Thyroid gland (tissue), 4 donors: ENCODE results near the gene KIAA1210. TPM values are rescaled to one million over a fixed set of nuclear protein-coding genes. Genes with fewer than 3 reads are reported as not detected.

Experiments
- DNase-seq, 2 donors: peaks; one replicate each; pipeline ENCODE4 v3.0.0-alpha.2; 2019
- H3K27ac ChIP-seq, 3 donors: fragments of 200-600 bp; sonication (generic); 1 replicate in 2 of 3; 2 replicates in 1 of 3; pipeline ENCODE4 v1.5.1; 2016 to 2019; ENCODE audit warnings: mild to moderate bottlenecking in 1 of 3, moderate library complexity in 1 of 3
- H3K27me3 ChIP-seq: fragments of 200-600 bp; sonication (generic); one replicate; pipeline ENCODE4 v1.5.1; 2019
- H3K36me3 ChIP-seq, 2 donors: fragments of 200-600 bp; sonication (generic); one replicate each; pipeline ENCODE4 v1.5.1; 2016 to 2019
- H3K4me1 ChIP-seq, 2 donors: fragments of 200-600 bp; sonication (generic); one replicate each; pipeline ENCODE4 v1.5.1; 2017 to 2019
- H3K4me3 ChIP-seq, 3 donors: fragments of 200-600 bp; sonication (generic); replicated peaks in 1 of 3; 1 replicate in 2 of 3; 2 replicates in 1 of 3; pipeline ENCODE4 v1.5.1; 2016; ENCODE audit warnings: mild to moderate bottlenecking in 1 of 3
- H3K9me3 ChIP-seq: fragments of 200-600 bp; sonication (generic); one replicate; pipeline ENCODE4 v1.5.1; 2017
- POLR2A ChIP-seq, 2 donors: fragments of 450-650 bp; IDR thresholded peaks; one replicate each; pipeline ENCODE4 v1.6.1; 2017; ENCODE audit warnings: antibody characterized with exemption in 2 of 2, mild to moderate bottlenecking in 2 of 2, moderate library complexity in 1 of 2
- WGBS, 2 donors: methylation state at CpG; one replicate each; pipeline ENCODE4 v1.1.5; 2017; 5-methylcytosine and 5-hydroxymethylcytosine counted together
- intact Hi-C: fragments of 100-400 bp; cut with DNase I; formaldehyde crosslinking; loops from one replicate; pipeline ENCODE4 v1.15.1; 2023
- total RNA-seq, 4 donors: library from RNA; depleted of rRNA; stranded (reverse); fragments of >200 nt; gene quantifications; one replicate each; pipeline ENCODE4 v1.2.3, GENCODE V29; 2016
- TF ChIP-seq, protein P1 (sequence below), 6 experiments: fragments of 200-600 bp in 3 of 6; fragments of 450-650 bp in 3 of 6; sonication (generic) in 3 of 6; IDR thresholded peaks; one replicate each; pipeline ENCODE4 v1.5.1; 2016 to 2019; ENCODE audit warnings: antibody characterized with exemption in 6 of 6, mild to moderate bottlenecking in 2 of 6, inconsistent platforms in 1 of 6, moderate library complexity in 1 of 6

Gene KIAA1210
- total RNA-seq, result under 1 TPM in 3 of 4 donors, not detected in 1; 0.08 to 0.94 (median 0.33) TPM

DNA sequence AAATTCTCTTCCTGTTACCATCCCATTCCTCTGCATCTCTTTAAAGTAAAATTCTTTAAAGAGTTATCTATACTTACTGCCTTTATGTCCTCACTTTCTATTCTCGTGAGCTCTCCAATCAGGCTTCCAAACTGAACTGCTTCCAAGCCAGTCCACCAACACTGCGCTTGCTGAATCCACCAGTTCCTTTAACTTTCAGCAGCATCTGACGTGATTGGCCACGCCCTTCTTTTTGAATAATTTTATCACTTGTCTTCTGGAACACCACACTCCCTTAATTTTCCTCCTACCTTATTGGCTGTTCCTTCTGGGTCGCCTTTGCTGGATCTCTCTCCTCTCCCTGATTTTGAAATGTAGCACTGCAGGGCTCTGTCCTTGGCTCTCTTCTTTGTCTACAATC, at the start of gene KIAA1210:
Gene KIAA1210, minus strand, starts transcription at position 163 of the 400 bp plus-strand sequence. CDS start 4,170 bp downstream, outside the sequence.
- Histone ChIP-seq H3K36me3 (no peaks in the 10 kb centered on the region), H3K27me3 (no peaks in the 10 kb centered on the region), H3K4me1 (no peaks in the 10 kb centered on the region), H3K4me3 (no peak within 1 kb of the TSS), H3K9me3 (no peaks in the 10 kb centered on the region), H3K27ac (no peak within 1 kb of the TSS)
- TF ChIP-seq, protein P1, sequence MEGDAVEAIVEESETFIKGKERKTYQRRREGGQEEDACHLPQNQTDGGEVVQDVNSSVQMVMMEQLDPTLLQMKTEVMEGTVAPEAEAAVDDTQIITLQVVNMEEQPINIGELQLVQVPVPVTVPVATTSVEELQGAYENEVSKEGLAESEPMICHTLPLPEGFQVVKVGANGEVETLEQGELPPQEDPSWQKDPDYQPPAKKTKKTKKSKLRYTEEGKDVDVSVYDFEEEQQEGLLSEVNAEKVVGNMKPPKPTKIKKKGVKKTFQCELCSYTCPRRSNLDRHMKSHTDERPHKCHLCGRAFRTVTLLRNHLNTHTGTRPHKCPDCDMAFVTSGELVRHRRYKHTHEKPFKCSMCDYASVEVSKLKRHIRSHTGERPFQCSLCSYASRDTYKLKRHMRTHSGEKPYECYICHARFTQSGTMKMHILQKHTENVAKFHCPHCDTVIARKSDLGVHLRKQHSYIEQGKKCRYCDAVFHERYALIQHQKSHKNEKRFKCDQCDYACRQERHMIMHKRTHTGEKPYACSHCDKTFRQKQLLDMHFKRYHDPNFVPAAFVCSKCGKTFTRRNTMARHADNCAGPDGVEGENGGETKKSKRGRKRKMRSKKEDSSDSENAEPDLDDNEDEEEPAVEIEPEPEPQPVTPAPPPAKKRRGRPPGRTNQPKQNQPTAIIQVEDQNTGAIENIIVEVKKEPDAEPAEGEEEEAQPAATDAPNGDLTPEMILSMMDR (IDR thresholded peaks at IDR 0.05), result no peak
- TF ChIP-seq POLR2A (IDR thresholded peaks at IDR 0.05), result no peak
- intact Hi-C loops, result no loop called here
- DNase-seq, result no peak
- WGBS, 2 donors, result 81 to 83% methylated on average over 5 of the region's 5 CpGs

DNA sequence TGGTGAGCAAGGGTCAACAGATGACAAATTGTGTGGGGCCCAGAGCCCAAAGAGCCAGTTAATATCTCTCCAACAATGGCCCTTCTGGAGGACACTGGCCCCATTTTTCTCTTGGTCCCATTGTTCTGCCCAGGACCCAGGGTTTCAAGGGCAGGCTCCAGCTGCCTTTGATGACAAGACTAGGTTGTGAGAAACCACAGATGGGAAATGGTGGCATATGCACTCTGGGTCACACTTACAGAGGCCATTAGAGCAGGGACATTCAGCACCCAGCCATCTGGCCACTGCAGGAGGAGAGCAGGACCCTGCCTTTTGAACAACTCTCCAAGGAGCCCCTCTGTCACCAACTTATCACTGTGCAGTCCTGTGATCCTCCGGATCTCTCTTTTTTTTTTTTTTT, 49.7 kb upstream of the KIAA1210 start:
- no peaks in the 10 kb centered on the region for H3K4me1 ChIP-seq
- no peaks in the 10 kb centered on the region for H3K27me3 ChIP-seq
- DNase-seq, result no peak
- WGBS, 2 donors, result 75 to 94% methylated on average over 1 of the region's 1 CpG
- no peak overlapping the region for H3K27ac ChIP-seq
- H3K36me3 ChIP-seq, result no peaks in the 10 kb centered on the region
- H3K4me3 ChIP-seq, result no peak overlapping the region
- TF ChIP-seq, protein P1 (IDR thresholded peaks at IDR 0.05), result no peak
- no peak for TF ChIP-seq POLR2A (IDR thresholded peaks at IDR 0.05)
- H3K9me3 ChIP-seq, result no peaks in the 10 kb centered on the region
- intact Hi-C loops, result no loop called here

DNA sequence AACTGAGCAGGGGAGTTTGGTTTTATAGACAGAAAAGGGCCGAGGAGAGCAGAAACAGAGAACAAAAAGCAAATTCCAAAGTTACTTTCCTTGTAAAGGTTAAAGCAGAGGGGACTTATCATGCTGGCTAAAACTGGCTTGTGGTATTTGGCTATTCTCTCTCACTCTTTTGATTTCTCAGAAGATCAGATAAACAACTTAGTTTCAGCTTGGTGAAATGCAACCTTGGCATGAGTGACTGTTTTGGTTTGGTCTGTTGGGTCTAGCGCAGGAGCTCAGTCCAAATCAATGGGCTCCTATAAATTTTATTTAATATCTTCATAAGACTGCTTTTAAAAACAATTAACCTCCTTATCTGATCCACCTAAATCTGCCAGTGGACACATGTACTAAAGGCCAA, 47.3 kb upstream of the KIAA1210 start:
- no peak overlapping the region for H3K4me3 ChIP-seq
- intact Hi-C loops, result no loop called here
- no peak overlapping the region for H3K27ac ChIP-seq
- 39 to 62% methylated on average over 2 of the region's 2 CpGs for WGBS, 2 donors
- no peaks in the 10 kb centered on the region for H3K27me3 ChIP-seq
- DNase-seq, result no peak
- TF ChIP-seq, protein P1 (IDR thresholded peaks at IDR 0.05), result no peak
- no peak for TF ChIP-seq POLR2A (IDR thresholded peaks at IDR 0.05)
- no peaks in the 10 kb centered on the region for H3K4me1 ChIP-seq
- H3K36me3 ChIP-seq, result no peaks in the 10 kb centered on the region
- no peaks in the 10 kb centered on the region for H3K9me3 ChIP-seq

DNA sequence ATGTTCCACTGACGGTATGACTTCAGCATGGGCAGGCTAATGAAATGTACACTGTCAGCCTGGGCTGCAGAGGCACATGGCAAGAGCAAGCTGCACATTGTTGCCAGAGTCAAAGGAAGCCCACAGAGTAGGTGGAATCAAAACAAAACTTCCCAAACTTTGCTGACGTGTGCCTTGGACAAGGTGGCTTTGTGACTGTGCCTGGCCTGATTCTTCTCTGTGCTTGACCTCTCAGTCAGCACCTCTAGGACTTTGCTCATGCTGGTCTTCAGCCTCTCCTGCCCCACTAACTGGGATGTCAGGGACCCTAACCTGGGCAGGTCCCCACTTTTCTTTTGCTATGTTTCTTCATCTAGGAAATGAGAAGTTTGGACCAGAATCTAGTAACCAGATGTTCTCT, 40.5 kb upstream of the KIAA1210 start:
- 47 to 79% methylated on average over 1 to 2 of the region's 2 CpGs for WGBS, 2 donors
- TF ChIP-seq, protein P1 (IDR thresholded peaks at IDR 0.05), result no peak
- TF ChIP-seq POLR2A (IDR thresholded peaks at IDR 0.05), result no peak
- Histone ChIP-seq H3K4me1 (no peaks in the 10 kb centered on the region), H3K4me3 (no peak overlapping the region), H3K27me3 (no peaks in the 10 kb centered on the region), H3K27ac (no peak overlapping the region), H3K36me3 (no peaks in the 10 kb centered on the region), H3K9me3 (no peaks in the 10 kb centered on the region)
- intact Hi-C loops, result no loop called here
- DNase-seq, result no peak

DNA sequence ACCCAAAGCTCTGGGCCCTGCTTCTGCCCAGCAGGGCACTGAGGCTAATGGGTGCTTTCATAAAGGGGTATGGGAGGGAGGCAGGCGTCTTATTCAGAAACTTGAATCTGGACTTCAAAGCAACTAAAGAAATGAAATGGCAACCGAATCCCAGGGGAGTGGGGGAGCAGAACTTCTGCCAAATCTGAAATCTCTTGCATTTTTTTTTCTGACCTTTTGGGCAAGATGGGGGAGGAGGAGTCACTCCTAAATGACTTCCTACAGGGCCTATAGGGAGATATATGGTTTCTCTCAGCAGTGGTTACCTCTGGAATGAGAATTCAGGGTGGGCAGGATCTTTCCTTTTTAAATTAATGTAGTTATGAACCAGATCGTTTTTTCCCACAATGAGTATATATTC, 30.6 kb upstream of the KIAA1210 start:
- Histone ChIP-seq H3K27ac (no peak overlapping the region), H3K36me3 (no peaks in the 10 kb centered on the region), H3K9me3 (no peaks in the 10 kb centered on the region), H3K27me3 (no peaks in the 10 kb centered on the region), H3K4me1 (no peaks in the 10 kb centered on the region), H3K4me3 (no peak overlapping the region)
- TF ChIP-seq, protein P1 (IDR thresholded peaks at IDR 0.05), result no peak
- no peak for TF ChIP-seq POLR2A (IDR thresholded peaks at IDR 0.05)
- intact Hi-C loops, result no loop called here
- 70 to 73% methylated on average over 3 of the region's 3 CpGs for WGBS, 2 donors
- DNase-seq, result no peak
